ENCODE results near the gene PEX14.

- TF ChIP-seq, protein P1, sequence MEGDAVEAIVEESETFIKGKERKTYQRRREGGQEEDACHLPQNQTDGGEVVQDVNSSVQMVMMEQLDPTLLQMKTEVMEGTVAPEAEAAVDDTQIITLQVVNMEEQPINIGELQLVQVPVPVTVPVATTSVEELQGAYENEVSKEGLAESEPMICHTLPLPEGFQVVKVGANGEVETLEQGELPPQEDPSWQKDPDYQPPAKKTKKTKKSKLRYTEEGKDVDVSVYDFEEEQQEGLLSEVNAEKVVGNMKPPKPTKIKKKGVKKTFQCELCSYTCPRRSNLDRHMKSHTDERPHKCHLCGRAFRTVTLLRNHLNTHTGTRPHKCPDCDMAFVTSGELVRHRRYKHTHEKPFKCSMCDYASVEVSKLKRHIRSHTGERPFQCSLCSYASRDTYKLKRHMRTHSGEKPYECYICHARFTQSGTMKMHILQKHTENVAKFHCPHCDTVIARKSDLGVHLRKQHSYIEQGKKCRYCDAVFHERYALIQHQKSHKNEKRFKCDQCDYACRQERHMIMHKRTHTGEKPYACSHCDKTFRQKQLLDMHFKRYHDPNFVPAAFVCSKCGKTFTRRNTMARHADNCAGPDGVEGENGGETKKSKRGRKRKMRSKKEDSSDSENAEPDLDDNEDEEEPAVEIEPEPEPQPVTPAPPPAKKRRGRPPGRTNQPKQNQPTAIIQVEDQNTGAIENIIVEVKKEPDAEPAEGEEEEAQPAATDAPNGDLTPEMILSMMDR (IDR thresholded peaks at IDR 0.05 in 4 of 5, conservative IDR thresholded peaks at IDR 0.05 in 1 of 5), result no peak
- TF ChIP-seq POLR2A (IDR thresholded peaks at IDR 0.05), result no peak
Observed at GRCh38 chr1:10635992-10636391, 161.2 kb downstream of the PEX14 start.
